ENCODE results near the gene FAIM2. TPM values are rescaled to one million over a fixed set of nuclear protein-coding genes. Genes with fewer than 3 reads are reported as not detected.

The FAIM2 gene
- total RNA-seq, 2 experiments from 2014 or later, result 0.22 to 0.56 TPM

DNA sequence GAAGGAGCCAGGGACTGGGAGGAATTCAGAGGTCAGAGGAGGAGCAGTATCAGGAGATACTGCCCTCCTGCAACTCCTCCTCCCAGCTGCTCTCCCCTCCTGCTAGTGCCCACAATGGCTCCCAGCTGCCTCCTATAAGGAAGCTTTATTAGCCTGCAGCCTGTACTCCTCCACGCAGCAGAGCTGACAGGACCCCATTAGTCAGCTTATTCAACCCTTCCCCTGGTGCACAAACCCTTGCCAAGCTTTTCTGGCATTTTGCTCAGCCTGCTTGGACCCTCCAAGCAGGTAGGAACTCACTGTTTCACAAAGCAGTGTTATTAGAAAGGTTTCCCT lies 39.9 kb upstream of the FAIM2 start:
- H3K36me3 Mint-ChIP-seq (ENCODE audit: low read depth), result no peaks in the 10 kb centered on the region
- no peaks in the 10 kb centered on the region for H3K27me3 Mint-ChIP-seq
- no peak overlapping the region for H3K27ac Mint-ChIP-seq
- CTCF ChIA-PET, result interaction anchor here (0.9 to 3.4 kb wide), 2 partner anchors 23 to 202 kb away, joined by 5 to 18 read pairs; partner anchors contain the start of gene TMBIM6
- ATAC-seq (no peak), DNase-seq (no peak)
- no peak overlapping the region for H3K4me3 Mint-ChIP-seq
- TF ChIP-seq, protein P1, sequence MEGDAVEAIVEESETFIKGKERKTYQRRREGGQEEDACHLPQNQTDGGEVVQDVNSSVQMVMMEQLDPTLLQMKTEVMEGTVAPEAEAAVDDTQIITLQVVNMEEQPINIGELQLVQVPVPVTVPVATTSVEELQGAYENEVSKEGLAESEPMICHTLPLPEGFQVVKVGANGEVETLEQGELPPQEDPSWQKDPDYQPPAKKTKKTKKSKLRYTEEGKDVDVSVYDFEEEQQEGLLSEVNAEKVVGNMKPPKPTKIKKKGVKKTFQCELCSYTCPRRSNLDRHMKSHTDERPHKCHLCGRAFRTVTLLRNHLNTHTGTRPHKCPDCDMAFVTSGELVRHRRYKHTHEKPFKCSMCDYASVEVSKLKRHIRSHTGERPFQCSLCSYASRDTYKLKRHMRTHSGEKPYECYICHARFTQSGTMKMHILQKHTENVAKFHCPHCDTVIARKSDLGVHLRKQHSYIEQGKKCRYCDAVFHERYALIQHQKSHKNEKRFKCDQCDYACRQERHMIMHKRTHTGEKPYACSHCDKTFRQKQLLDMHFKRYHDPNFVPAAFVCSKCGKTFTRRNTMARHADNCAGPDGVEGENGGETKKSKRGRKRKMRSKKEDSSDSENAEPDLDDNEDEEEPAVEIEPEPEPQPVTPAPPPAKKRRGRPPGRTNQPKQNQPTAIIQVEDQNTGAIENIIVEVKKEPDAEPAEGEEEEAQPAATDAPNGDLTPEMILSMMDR (IDR thresholded peaks at IDR 0.05), result no peak
- no peaks in the 10 kb centered on the region for H3K9me3 Mint-ChIP-seq
- POLR2A ChIA-PET, result no interaction called here
- intact Hi-C loops (cut with micrococcal nuclease), result no loop called here
- H3K4me1 Mint-ChIP-seq (ENCODE audit: low read depth), result peaks cover 25% of the 10 kb centered on the region

DNA sequence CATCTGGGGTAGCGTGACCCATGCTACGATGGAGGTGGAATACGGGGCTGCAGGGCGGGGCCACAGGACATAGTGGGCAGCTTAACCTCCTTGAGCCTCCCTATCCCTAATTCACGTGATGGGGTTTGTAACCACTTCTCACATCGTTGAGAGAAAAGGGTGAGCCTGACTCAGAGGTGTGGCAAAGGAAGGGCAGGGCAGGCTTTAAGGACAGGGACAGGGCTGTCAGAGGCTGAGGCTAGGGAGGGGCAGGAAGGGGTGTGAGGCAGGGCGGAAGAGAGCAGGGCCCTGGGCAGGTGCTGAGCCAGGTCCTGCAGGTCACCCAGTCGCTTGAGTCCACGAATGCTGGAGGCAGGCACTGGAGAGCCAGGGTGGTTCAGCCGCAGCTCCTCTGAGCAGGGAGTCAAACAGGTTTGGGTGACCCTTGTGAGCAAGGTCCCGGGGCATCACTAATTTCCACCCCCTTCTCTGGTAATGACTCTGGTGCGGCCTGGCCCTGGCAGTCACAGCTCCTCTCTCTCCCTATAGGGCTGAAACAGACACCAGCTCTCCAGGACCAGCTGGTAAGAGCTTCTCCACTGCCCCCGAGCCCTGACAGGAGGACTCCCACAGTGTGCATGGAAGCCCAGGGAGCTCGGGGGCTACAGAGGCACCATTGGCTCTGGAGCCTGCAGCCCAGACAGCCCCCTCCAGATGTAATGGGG lies 39.4 kb upstream of the FAIM2 start:
- DNase-seq, result no peak
- POLR2A ChIA-PET, result interaction anchor here (0.6 to 0.9 kb wide), 2 partner anchors 20 to 24 kb away, joined by 3 to 5 read pairs; no protein-coding TSS in a partner anchor
- Mint-ChIP-seq H3K27me3 (no peaks in the 10 kb centered on the region), H3K27ac (no peak overlapping the region), H3K9me3 (no peaks in the 10 kb centered on the region), H3K4me3 (no peak overlapping the region), H3K36me3 (ENCODE audit: low read depth) (no peaks in the 10 kb centered on the region), H3K4me1 (ENCODE audit: low read depth) (peaks cover 25% of the 10 kb centered on the region)
- intact Hi-C loops (cut with micrococcal nuclease), result no loop called here
- TF ChIP-seq, protein P1 (IDR thresholded peaks at IDR 0.05), result no peak
- CTCF ChIA-PET, result interaction anchor here (0.9 to 3.4 kb wide), 4 partner anchors 24 to 202 kb away, joined by 3 to 18 read pairs (median 4); partner anchors contain the start of gene TMBIM6
- ATAC-seq, result no peak

DNA sequence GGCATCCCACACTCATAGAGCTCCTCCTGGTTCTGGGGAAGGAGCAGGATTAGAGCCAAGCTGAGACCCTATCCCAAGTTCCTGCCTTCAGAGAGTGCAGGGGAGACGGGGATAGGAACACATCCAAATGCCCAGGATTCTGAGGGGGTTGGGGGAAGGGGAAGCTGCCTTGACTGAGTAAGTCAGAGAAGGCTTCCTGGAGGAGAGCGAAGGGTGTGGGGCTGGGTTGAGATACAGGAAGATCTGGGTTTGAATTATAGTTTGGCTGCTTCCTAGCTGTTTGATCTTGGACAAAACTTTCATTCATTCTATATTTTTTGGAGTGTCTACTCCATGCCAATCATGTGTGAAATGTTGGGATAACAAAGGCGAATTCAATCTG lies 38.8 kb upstream of the FAIM2 start:
- H3K27ac Mint-ChIP-seq, result no peak overlapping the region
- ChIA-PET CTCF (interaction anchor here (0.8 to 3.4 kb wide), 4 partner anchors 24 to 164 kb away, joined by 3 to 18 read pairs (median 3); no protein-coding TSS in a partner anchor), POLR2A (interaction anchor here (0.6 to 0.9 kb wide), 2 partner anchors 20 to 24 kb away, joined by 3 to 5 read pairs; no protein-coding TSS in a partner anchor)
- TF ChIP-seq, protein P1 (IDR thresholded peaks at IDR 0.05), result no peak
- DNase-seq, result no peak
- no peaks in the 10 kb centered on the region for H3K36me3 Mint-ChIP-seq (ENCODE audit: low read depth)
- no peaks in the 10 kb centered on the region for H3K9me3 Mint-ChIP-seq
- intact Hi-C loops (cut with micrococcal nuclease), result no loop called here
- ATAC-seq, result no peak
- H3K4me1 Mint-ChIP-seq (ENCODE audit: low read depth), result peaks cover 25% of the 10 kb centered on the region
- H3K4me3 Mint-ChIP-seq, result no peak overlapping the region
- H3K27me3 Mint-ChIP-seq, result no peaks in the 10 kb centered on the region

DNA sequence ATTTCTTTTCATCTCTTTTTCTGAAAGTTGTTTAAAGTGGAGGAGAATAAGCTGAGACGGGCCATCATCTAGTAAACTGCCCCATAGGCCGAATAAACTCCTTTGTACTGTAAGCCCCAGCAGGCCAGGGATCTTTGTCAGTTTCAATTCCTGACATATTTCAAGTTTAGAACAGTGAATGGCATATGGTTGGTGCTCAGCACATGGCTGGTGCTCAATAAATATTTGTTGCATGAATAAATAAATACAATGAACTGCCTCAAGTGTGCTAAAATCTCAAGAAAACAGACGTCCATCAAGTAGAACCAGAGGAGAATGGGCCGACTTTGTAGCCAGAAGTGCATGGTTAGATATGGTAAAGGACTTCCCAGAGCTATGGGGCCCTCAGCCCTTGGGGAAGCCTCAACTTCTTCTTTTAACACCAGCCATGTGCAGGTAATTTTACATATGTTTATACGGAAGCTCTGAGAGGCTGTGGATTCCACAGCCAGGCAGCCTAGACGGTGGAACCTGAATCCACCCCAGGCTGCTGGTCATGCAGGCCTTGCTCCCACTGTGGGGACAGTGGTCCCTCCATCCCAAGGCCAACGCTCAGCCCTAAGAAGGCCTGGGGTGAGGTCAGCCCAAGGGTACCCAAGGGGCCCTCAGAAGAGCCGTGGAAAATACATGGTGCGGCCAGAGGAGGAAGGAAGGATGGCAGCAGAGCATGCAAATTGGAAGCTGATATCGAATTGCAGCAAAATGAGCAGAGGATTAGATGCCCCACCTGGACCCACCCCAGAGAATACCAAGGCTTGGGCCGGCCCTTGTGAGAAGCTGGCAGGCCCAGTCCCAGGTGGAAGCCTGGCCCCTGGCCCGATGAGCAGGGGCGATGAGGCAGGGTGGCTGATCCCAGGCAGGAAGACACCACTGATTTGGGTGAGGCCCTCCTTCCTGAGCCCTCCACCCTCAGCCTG lies 38.1 kb upstream of the FAIM2 start:
- Mint-ChIP-seq H3K27ac (no peak overlapping the region), H3K9me3 (no peaks in the 10 kb centered on the region), H3K4me1 (ENCODE audit: low read depth) (peaks cover 25% of the 10 kb centered on the region), H3K4me3 (no peak overlapping the region), H3K36me3 (ENCODE audit: low read depth) (no peaks in the 10 kb centered on the region), H3K27me3 (no peaks in the 10 kb centered on the region)
- ATAC-seq, result no peak
- CTCF ChIA-PET, result interaction anchor here (0.7 to 3.4 kb wide), 5 partner anchors 25 to 163 kb away, joined by 3 to 18 read pairs (median 3); no protein-coding TSS in a partner anchor
- TF ChIP-seq, protein P1 (IDR thresholded peaks at IDR 0.05), result no peak
- no peak for DNase-seq
- intact Hi-C loops (cut with micrococcal nuclease), result no loop called here
- POLR2A ChIA-PET, result interaction anchor here (0.9 kb wide), 1 partner anchor 25 kb away, joined by 5 read pairs; no protein-coding TSS in a partner anchor

All from activated CD8-positive, alpha-beta T cell treated with anti-CD3 and anti-CD28 coated beads for 36 hours (primary cell).